Heart left ventricle (tissue), 16 donors: ENCODE results near the gene CNOT10. TPM values are rescaled to one million over a fixed set of nuclear protein-coding genes. Genes with fewer than 3 reads are reported as not detected.

Experiments
- ATAC-seq, 4 donors: fragments of 200-7000 bp; cut with Tn5 transposase; one replicate each; pipeline ENCODE4 v1.9.1; 2020 to 2022; ENCODE audit warnings: moderate library complexity in 4 of 4, mild to moderate bottlenecking in 3 of 4, moderate number of reproducible peaks in 1 of 4
- DNase-seq, 5 donors: peaks; one replicate each; pipeline ENCODE4 v3.0.0-alpha.2; 2020
- H3K27ac ChIP-seq, 12 donors: fragments of 200-600 bp; sonication (generic) in 4 of 12; one replicate each; pipeline versions ENCODE4 v1.5.0 to v1.8.0; 2016 to 2022; ENCODE audit warnings: mild to moderate bottlenecking in 2 of 12
- H3K27me3 ChIP-seq, 9 donors: fragments of 200-600 bp; sonication (generic) in 2 of 9; one replicate each; pipeline versions ENCODE4 v1.5.1 to v1.8.0; 2016 to 2022; ENCODE audit warnings: mild to moderate bottlenecking in 3 of 9
- H3K36me3 ChIP-seq, 9 donors: fragments of 200-600 bp; sonication (generic) in 2 of 9; one replicate each; pipeline versions ENCODE4 v1.5.0 to v1.8.0; 2018 to 2022; ENCODE audit warnings: mild to moderate bottlenecking in 2 of 9
- H3K4me1 ChIP-seq, 12 donors: fragments of 200-600 bp; sonication (generic) in 4 of 12; one replicate each; pipeline versions ENCODE4 v1.5.0 to v1.8.0; 2016 to 2022; ENCODE audit warnings: mild to moderate bottlenecking in 3 of 12
- H3K4me3 ChIP-seq, 12 donors: fragments of 200-600 bp; sonication (generic) in 4 of 12; one replicate each; pipeline versions ENCODE4 v1.5.0 to v1.8.0; 2017 to 2022; ENCODE audit warnings: mild to moderate bottlenecking in 9 of 12, moderate library complexity in 4 of 12
- H3K9me3 ChIP-seq, 12 donors: fragments of 200-600 bp; sonication (generic) in 4 of 12; one replicate each; pipeline versions ENCODE4 v1.5.0 to v1.8.0; 2016 to 2022; ENCODE audit warnings: mild to moderate bottlenecking in 1 of 12
- CTCF ChIP-seq, 12 donors: fragments of 200-600 bp; sonication (generic) in 4 of 12; IDR thresholded peaks; one replicate each; pipeline versions ENCODE4 v1.5.0 to v1.8.0; 2018 to 2022; ENCODE audit warnings: antibody characterized with exemption in 12 of 12, mild to moderate bottlenecking in 5 of 12
- POLR2A ChIP-seq, 2 donors: fragments of 450-650 bp; IDR thresholded peaks; one replicate each; pipeline ENCODE4 v1.6.1; 2017; ENCODE audit warnings: antibody characterized with exemption in 2 of 2, mild to moderate bottlenecking in 2 of 2, moderate library complexity in 2 of 2
- WGBS, 4 donors: extraction: QIAGEN DNeasy Blood & Tissue Kit in 2 of 4; methylation state at CpG; one replicate each; pipeline versions ENCODE4 v1.1.5 to v1.1.7; 2013 to 2018; 5-methylcytosine and 5-hydroxymethylcytosine counted together
- intact Hi-C, 10 donors: fragments of 100-400 bp; cut with DNase I; formaldehyde crosslinking; loops; one replicate each; pipeline versions ENCODE4 v1.11.1 to v1.14.2; 2022
- long read RNA-seq, 3 donors: library from polyadenylated mRNA; unstranded; transcript quantifications; one replicate each; pipeline ENCODE4 v2.0.0, GENCODE V29; 2020 to 2021
- polyA plus RNA-seq, 2 donors: library from polyadenylated mRNA; stranded (reverse); fragments of 200-250 nt; gene quantifications; one replicate each; pipeline ENCODE4 v1.2.3, GENCODE V29; 2013
- total RNA-seq, 9 donors: library from RNA; depleted of rRNA in 2 of 9; stranded (reverse); fragments of >200 nt in 2 of 9; fragmentation: NEBNext Ultra II Directional in 3 of 9; extraction: Animal tissue kit (Norgen Biotek cat#: 25700) in 3 of 9; gene quantifications; one replicate each; pipeline versions ENCODE4 v1.1.0 to v1.2.4, GENCODE V29; 2016 to 2023
- donor health status: ischemic (EF 13 %, LVEDD 7.1; RV severe dilation, severe dysfunction).
- donor health status: healthy with polysubstance abuse.
- donor health status: DM: no; HTN: yes; CAD: no.
- donor health status: DM: no; HTN: no; CAD: no.
- donor health status: ischemic (EF 25% LVEDD 6.9; RV normal size, moderate dysfunction).
- donor health status: ischemic (EF 25% LVEDD 5.7; RV mildly dilated, moderate dysfunction).
- donor health status: healthy.
- donor health status: DM: yes; HTN: yes; CAD: no.
- donor health status: ischemic (EF 35%, LVEDD 5.7; RV mildly dilated, moderate dysfunction).
- donor health status: nonischemic (EF 11% LVEDD 7.7; RV severe dilation, severe dysfunction).
- donor health status: DM: yes; HTN: yes; CAD: no.
- donor health status: PGD.
- donor health status: ischemic (EF 29% LVEDD 5.4; RV normal size, mild dysfunction).
- donor health status: nonischemic (EF 23%, LVEDD 6.1; RV moderate dilation, normal function).

CNOT10 gene
- total RNA-seq (10 to 100 TPM; 10.5 to 23.3 (median 16.1) TPM), polyA plus RNA-seq (10 to 100 TPM in 1 of 2 donors, 1 to 10 TPM in 1; 6.3 to 15.9 TPM)
- long read RNA-seq, donor 1, transcript CNOT10-201 (19 exons, 2,815 nt) = major isoform, 15 of 27 reads
- long read RNA-seq, donor 1, partial matches to known transcripts = 1 of 27 reads
- long read RNA-seq, donor 1, other reads (novel, unspliced or antisense) = 9 of 27 reads
- long read RNA-seq, donor 2, transcript CNOT10-201 (19 exons, 2,815 nt) = major isoform, 37 of 63 reads
- long read RNA-seq, donor 2, partial matches to known transcripts = 5 of 63 reads
- long read RNA-seq, donor 2, other reads (novel, unspliced or antisense) = 19 of 63 reads
- long read RNA-seq, donor 3, transcript CNOT10-201 (19 exons, 2,815 nt) = major isoform, 13 of 18 reads
- long read RNA-seq, donor 3, partial matches to known transcripts = 2 of 18 reads
- long read RNA-seq, donor 3, other reads (novel, unspliced or antisense) = 3 of 18 reads

GRCh38 chr3:32684800-32685542 lies at the start of gene CNOT10:
Gene CNOT10 (plus strand): TSS chr3:32685188. CDS start chr3:32685461, 273 bp downstream.
- Histone ChIP-seq H3K27me3 (no peaks in the 10 kb centered on the region), H3K4me3 (peak within 1 kb of the TSS; percentile 64 to 98 (median 86)), H3K27ac (peak within 1 kb of the TSS; percentile 69 to 93 (median 84)), H3K36me3 (peaks cover 0 to 8% (median 0%) of the 10 kb centered on the region in 9 donors), H3K9me3 (no peaks in the 10 kb centered on the region), H3K4me1 (peaks cover 0 to 24% (median 19%) of the 10 kb centered on the region in 12 donors)
- ATAC-seq (peak; percentile 97 to 100 (median 100)), DNase-seq (peak; percentile 94 to 98 (median 96))
- TF ChIP-seq CTCF (IDR thresholded peaks at IDR 0.05) = peak in 6 of 12 donors; percentile 3 to 45 (median 34)
- peak in 1 of 2 donors; percentile 75 for TF ChIP-seq POLR2A (IDR thresholded peaks at IDR 0.05)
- intact Hi-C loops = no loop called here
- WGBS, 4 donors = 0 to 1% (median 0%) methylated on average over 39 to 60 of the region's 60 CpGs

- Histone ChIP-seq H3K36me3 (no peaks in the 10 kb centered on the region), H3K27ac (peak overlapping the region in 3 of 12 donors; percentile 25 to 34 (median 26)), H3K4me3 (no peak overlapping the region), H3K4me1 (peaks cover 0 to 3% (median 0%) of the 10 kb centered on the region in 12 donors), H3K27me3 (no peaks in the 10 kb centered on the region), H3K9me3 (no peaks in the 10 kb centered on the region)
- ATAC-seq (peak in 1 of 4 donors; percentile 20), DNase-seq (no peak)
- WGBS, 4 donors = 61 to 69% (median 64%) methylated on average over 3 of the region's 3 CpGs
- intact Hi-C loops = no loop called here
- TF ChIP-seq POLR2A (IDR thresholded peaks at IDR 0.05) (no peak), CTCF (IDR thresholded peaks at IDR 0.05) (no peak)
Measured at GRCh38 chr3:32640939-32641338, 44.0 kb upstream of the CNOT10 start.

- H3K27ac ChIP-seq = peak overlapping the region in 3 of 12 donors; percentile 25 to 34 (median 26)
- WGBS, 4 donors = 63 to 81% (median 76%) methylated on average over 4 of the region's 4 CpGs
- no peak for TF ChIP-seq CTCF (IDR thresholded peaks at IDR 0.05)
- no peak for TF ChIP-seq POLR2A (IDR thresholded peaks at IDR 0.05)
- no peaks in the 10 kb centered on the region for H3K9me3 ChIP-seq
- peaks cover 0 to 3% (median 0%) of the 10 kb centered on the region in 12 donors for H3K4me1 ChIP-seq
- intact Hi-C loops = no loop called here
- ATAC-seq (peak; percentile 82 to 96 (median 92)), DNase-seq (peak in 4 of 5 donors; percentile 23 to 78 (median 50))
- no peaks in the 10 kb centered on the region for H3K27me3 ChIP-seq
- H3K4me3 ChIP-seq = no peak overlapping the region
- H3K36me3 ChIP-seq = no peaks in the 10 kb centered on the region
Measured at GRCh38 chr3:32641356-32641755, 43.6 kb upstream of the CNOT10 start.

GRCh38 chr3:32643354-32643753 lies 41.6 kb upstream of the CNOT10 start:
- DNase-seq = no peak
- Histone ChIP-seq H3K9me3 (no peaks in the 10 kb centered on the region), H3K27me3 (no peaks in the 10 kb centered on the region), H3K4me3 (no peak overlapping the region), H3K36me3 (no peaks in the 10 kb centered on the region), H3K27ac (no peak overlapping the region), H3K4me1 (peaks cover 0 to 3% (median 0%) of the 10 kb centered on the region in 12 donors)
- WGBS, 4 donors = 75 to 85% (median 80%) methylated on average over 4 of the region's 4 CpGs
- TF ChIP-seq CTCF (IDR thresholded peaks at IDR 0.05) = no peak
- TF ChIP-seq POLR2A (IDR thresholded peaks at IDR 0.05) = no peak
- no peak for ATAC-seq
- intact Hi-C loops = no loop called here
